ENCODE data around the gene RAP1GAP. TPM values are rescaled to one million over a fixed set of nuclear protein-coding genes. Genes with fewer than 3 reads are reported as not detected.

Gene RAP1GAP
- total and polyA plus RNA-seq, 4 donors: 5.6 to 64.7 (median 28.0) TPM

DNA sequence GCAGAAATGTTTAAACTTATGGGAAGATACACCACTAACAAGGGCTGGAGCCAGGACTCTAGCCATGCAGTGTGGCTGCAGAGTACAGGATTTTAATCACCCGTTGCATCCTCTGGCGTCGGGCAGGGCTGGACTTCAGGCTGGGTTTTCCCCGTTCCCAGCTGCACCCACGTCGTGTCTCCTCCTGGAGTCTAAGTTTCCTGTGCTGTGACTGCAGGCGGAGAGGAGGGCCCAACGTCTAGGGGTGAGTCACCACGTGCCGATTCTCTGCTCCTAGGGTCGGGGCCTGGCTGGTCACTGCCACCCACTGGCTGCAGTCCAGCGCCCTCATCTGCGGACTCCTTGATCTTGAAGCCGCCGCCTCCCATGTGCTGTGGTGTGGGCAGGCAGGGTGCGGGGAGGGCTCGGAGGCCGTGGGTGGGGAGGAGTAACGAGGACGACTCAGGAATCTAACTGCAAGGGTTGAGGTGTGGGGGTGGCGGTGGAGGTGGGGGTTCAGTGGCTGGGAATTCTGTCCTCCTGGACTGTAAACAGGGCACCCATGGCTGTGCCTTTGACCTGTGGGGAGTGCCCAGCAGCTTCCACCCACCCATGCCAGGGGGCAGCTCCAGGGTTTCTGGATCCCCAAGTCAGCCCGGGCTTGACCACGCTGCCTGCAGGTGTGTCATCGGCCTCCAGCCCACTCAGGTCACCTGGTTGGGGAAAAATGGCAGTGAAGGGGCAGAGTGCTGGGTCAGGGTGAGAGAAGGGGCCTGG is 82.1 kb downstream of the RAP1GAP start:
- Histone ChIP-seq H3K36me3 (ENCODE audit: control insufficient read depth in 4 of 4, insufficient read depth in 4 of 4, low read length in 4 of 4) (no peaks in the 10 kb centered on the region), H3K4me3 (no peak overlapping the region), H3K27ac (ENCODE audit: low read depth in 1 of 2, low read length in 1 of 2) (no peak overlapping the region), H3K9ac (ENCODE audit: insufficient read depth in 1 of 2, low read length in 2 of 2) (no peak overlapping the region), H3K9me3 (ENCODE audit: control insufficient read depth in 4 of 4, insufficient read depth in 3 of 4, low read length in 3 of 4) (peaks cover 0 to 2% (median 0%) of the 10 kb centered on the region in 4 donors), H3K4me1 (ENCODE audit: control insufficient read depth in 5 of 5, insufficient read depth in 5 of 5, low read length in 5 of 5) (peaks cover 0 to 14% (median 0%) of the 10 kb centered on the region in 5 donors), H3K27me3 (ENCODE audit: control insufficient read depth in 3 of 3, insufficient read depth in 3 of 3, low read length in 2 of 3) (no peaks in the 10 kb centered on the region)
- ATAC-seq (ENCODE audit: insufficient read depth, low FRiP score): peak; percentile 75
- TF ChIP-seq, protein P1, sequence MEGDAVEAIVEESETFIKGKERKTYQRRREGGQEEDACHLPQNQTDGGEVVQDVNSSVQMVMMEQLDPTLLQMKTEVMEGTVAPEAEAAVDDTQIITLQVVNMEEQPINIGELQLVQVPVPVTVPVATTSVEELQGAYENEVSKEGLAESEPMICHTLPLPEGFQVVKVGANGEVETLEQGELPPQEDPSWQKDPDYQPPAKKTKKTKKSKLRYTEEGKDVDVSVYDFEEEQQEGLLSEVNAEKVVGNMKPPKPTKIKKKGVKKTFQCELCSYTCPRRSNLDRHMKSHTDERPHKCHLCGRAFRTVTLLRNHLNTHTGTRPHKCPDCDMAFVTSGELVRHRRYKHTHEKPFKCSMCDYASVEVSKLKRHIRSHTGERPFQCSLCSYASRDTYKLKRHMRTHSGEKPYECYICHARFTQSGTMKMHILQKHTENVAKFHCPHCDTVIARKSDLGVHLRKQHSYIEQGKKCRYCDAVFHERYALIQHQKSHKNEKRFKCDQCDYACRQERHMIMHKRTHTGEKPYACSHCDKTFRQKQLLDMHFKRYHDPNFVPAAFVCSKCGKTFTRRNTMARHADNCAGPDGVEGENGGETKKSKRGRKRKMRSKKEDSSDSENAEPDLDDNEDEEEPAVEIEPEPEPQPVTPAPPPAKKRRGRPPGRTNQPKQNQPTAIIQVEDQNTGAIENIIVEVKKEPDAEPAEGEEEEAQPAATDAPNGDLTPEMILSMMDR (IDR thresholded peaks at IDR 0.05; ENCODE audit: control extremely low read depth, extremely low read depth): no peak
- 30 to 50% methylated on average over 24 of the region's 24 CpGs for WGBS, 2 donors
- DNase-seq: peak in 2 of 3 donors; percentile 17 to 33

DNA sequence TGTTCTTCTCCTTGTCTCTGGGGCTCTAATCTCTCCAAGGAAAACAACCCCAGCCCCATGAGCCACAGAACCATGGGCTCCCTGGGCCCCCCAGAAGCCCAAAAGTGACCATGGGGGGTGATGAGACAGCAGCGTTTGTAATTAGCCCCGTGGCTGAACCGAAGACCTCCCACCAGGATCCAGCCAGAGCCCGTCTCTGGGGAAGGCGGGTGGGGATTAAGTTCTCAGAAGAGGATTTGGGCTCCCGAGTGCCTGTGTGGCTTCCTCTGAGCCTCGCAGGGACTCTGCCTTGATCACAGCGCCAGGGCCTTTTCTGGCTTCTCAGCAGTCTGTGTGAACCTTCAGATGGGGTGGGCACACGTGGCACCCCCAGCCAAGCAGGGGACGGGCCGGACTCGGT is 82.9 kb downstream of the RAP1GAP start:
- WGBS, 2 donors: 59 to 68% methylated on average over 12 of the region's 12 CpGs
- Histone ChIP-seq H3K4me1 (ENCODE audit: control insufficient read depth in 5 of 5, insufficient read depth in 5 of 5, low read length in 5 of 5) (peaks cover 0 to 14% (median 0%) of the 10 kb centered on the region in 5 donors), H3K4me3 (no peak overlapping the region), H3K27me3 (ENCODE audit: control insufficient read depth in 3 of 3, insufficient read depth in 3 of 3, low read length in 2 of 3) (peaks cover 0 to 3% (median 0%) of the 10 kb centered on the region in 3 donors), H3K9me3 (ENCODE audit: control insufficient read depth in 4 of 4, insufficient read depth in 3 of 4, low read length in 3 of 4) (peaks cover 0 to 2% (median 0%) of the 10 kb centered on the region in 4 donors), H3K9ac (ENCODE audit: insufficient read depth in 1 of 2, low read length in 2 of 2) (no peak overlapping the region), H3K27ac (ENCODE audit: low read depth in 1 of 2, low read length in 1 of 2) (no peak overlapping the region), H3K36me3 (ENCODE audit: control insufficient read depth in 4 of 4, insufficient read depth in 4 of 4, low read length in 4 of 4) (no peaks in the 10 kb centered on the region)
- DNase-seq: no peak
- TF ChIP-seq, protein P1 (IDR thresholded peaks at IDR 0.05; ENCODE audit: control extremely low read depth, extremely low read depth): no peak
- no peak for ATAC-seq (ENCODE audit: insufficient read depth, low FRiP score)

DNA sequence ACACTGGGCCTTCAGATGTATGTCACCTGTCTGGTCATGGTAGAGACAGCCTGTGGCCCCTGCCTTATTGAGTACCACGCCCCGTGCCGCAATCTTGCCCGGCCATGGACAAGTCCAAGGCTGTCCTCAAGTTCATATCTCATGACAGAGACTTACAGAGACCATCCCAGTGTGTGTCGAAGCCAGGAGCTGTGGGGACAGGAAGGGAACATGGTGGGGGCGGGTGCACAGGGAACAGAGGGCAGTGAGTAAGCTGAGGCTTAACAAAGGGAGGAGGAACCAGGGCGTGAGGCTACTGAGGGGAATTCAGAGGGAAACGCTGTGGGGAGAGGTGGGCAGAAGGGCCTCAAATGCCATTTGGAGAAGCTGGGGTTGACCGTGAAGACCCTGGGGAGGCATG is 84.1 kb downstream of the RAP1GAP start:
- H3K4me1 ChIP-seq (ENCODE audit: control insufficient read depth in 5 of 5, insufficient read depth in 5 of 5, low read length in 5 of 5): peaks cover 0 to 5% (median 0%) of the 10 kb centered on the region in 5 donors
- ATAC-seq (ENCODE audit: insufficient read depth, low FRiP score) (no peak), DNase-seq (no peak)
- H3K9me3 ChIP-seq (ENCODE audit: control insufficient read depth in 4 of 4, insufficient read depth in 3 of 4, low read length in 3 of 4): peaks cover 0 to under 1% (median 0%) of the 10 kb centered on the region in 4 donors
- WGBS, 2 donors: 70% methylated on average over 9 of the region's 9 CpGs
- peaks cover 0 to 3% (median 0%) of the 10 kb centered on the region in 3 donors for H3K27me3 ChIP-seq (ENCODE audit: control insufficient read depth in 3 of 3, insufficient read depth in 3 of 3, low read length in 2 of 3)
- H3K36me3 ChIP-seq (ENCODE audit: control insufficient read depth in 4 of 4, insufficient read depth in 4 of 4, low read length in 4 of 4): no peaks in the 10 kb centered on the region
- no peak overlapping the region for H3K27ac ChIP-seq (ENCODE audit: low read depth in 1 of 2, low read length in 1 of 2)
- H3K4me3 ChIP-seq: no peak overlapping the region
- H3K9ac ChIP-seq (ENCODE audit: insufficient read depth in 1 of 2, low read length in 2 of 2): no peak overlapping the region
- TF ChIP-seq, protein P1 (IDR thresholded peaks at IDR 0.05; ENCODE audit: control extremely low read depth, extremely low read depth): no peak
